Fibroblast of the aortic adventitia (primary cell): ENCODE data around the gene VPS35. TPM values are rescaled to one million over a fixed set of nuclear protein-coding genes. Genes with fewer than 3 reads are reported as not detected.

Source experiments
- DNase-seq: peaks from one replicate; pipeline ENCODE4 v3.0.0-alpha.2; 2010; ENCODE audit warnings: low read depth
- H3K4me3 ChIP-seq: 2 replicates; pipeline ENCODE4 v1.5.1; 2011; ENCODE audit warnings: low read depth, mild to moderate bottlenecking, control low read depth, low read length, moderate library complexity
- total RNA-seq: library from RNA; depleted of rRNA; stranded (reverse); fragments of >200 nt; gene quantifications from 2 replicates; pipeline ENCODE4 v1.2.3, GENCODE V29; 2012; ENCODE audit warnings: low replicate concordance
- TF ChIP-seq, protein P1 (sequence below): IDR thresholded peaks from 2 replicates; pipeline ENCODE4 v1.5.1; 2011; ENCODE audit warnings: mild to moderate bottlenecking, low read length, control low read depth, inconsistent platforms; ENCODE audit not compliant: insufficient read depth

The VPS35 gene
- total RNA-seq, 1 donor, result 154 TPM

DNA sequence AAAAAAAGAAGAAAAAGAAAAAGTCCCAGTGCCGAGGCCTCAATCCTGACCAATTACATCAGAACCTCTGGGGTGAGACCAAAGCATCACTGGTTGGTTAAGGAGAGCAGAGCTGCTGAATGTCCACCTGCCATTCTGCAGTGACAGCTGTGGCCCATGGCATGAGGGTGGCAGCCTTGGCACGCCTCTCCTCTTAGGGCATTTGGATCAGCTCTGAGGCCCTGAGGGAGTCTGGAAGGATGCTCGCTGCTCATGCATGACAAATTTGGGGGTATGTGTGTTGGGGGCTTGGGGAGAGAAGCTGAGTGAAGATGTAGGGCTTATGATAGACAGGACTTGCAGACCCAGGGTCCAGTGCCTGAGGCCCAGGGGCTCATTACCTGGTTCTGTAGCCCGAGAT, 32.9 kb upstream of the VPS35 start:
- DNase-seq, result no peak
- TF ChIP-seq, protein P1, sequence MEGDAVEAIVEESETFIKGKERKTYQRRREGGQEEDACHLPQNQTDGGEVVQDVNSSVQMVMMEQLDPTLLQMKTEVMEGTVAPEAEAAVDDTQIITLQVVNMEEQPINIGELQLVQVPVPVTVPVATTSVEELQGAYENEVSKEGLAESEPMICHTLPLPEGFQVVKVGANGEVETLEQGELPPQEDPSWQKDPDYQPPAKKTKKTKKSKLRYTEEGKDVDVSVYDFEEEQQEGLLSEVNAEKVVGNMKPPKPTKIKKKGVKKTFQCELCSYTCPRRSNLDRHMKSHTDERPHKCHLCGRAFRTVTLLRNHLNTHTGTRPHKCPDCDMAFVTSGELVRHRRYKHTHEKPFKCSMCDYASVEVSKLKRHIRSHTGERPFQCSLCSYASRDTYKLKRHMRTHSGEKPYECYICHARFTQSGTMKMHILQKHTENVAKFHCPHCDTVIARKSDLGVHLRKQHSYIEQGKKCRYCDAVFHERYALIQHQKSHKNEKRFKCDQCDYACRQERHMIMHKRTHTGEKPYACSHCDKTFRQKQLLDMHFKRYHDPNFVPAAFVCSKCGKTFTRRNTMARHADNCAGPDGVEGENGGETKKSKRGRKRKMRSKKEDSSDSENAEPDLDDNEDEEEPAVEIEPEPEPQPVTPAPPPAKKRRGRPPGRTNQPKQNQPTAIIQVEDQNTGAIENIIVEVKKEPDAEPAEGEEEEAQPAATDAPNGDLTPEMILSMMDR, result no peak

DNA sequence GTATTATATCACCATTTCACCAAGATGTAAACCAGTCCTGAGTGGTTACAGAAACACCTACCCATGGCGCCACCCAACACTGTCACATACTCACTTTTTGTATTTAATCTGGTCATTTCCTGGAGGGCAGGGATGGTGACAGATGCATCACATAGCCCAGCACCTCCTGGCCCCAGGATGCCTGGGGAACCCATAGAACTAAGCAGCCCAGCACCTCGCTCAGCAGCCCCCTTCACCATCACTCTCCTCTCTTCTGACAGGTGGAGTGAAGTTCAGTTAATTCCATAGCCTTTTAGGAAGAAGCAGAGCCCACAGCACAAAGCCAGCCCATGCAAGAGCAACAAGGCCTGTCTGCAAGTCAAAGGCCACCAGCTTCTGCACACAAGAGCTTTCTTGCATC, 31.6 kb upstream of the VPS35 start:
- no peak overlapping the region for H3K4me3 ChIP-seq
- TF ChIP-seq, protein P1, result no peak
- DNase-seq, result no peak

More for the DNA sequence above, 32.9 kb upstream of the VPS35 start:
- H3K4me3 ChIP-seq, result no peak overlapping the region

DNA sequence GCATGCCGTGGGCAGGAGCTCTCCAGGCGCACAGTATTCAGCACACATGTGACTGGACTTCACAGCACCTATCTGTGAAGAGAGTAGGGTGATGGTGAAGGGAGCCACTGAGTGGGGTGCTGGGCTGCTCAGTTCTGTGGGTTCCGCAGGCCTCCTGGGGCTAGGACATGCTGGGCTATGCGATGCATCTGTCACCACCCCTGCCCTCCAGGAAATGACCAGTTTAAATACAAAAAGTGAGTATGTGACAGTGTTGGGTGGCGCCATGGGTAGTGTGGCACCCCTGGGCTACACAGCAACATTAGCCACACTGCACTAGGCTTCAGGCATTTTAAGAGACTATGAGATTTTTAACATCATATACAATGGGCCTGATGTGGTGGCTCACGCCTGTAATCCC, 30.6 kb upstream of the VPS35 start:
- no peak overlapping the region for H3K4me3 ChIP-seq
- no peak for DNase-seq
- TF ChIP-seq, protein P1, result no peak

DNA sequence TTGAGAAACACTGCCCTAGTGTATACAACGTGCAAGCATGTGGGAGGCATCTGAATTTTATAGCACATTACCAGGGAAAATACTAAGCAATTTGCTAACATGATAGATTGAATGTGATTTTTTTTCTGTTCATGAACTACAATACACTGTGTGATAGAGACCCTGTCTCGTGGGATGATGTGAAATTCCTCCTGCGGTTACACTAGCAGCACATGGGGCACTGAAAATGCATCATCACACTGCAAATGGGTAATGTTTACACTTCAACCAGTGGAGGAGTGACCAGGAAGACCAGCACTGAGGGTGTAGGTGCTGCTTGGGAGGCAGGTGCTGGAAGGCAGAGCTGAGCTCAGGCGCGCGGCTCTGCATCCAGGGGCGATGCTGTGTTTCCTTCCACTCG, 29.2 kb upstream of the VPS35 start:
- no peak for DNase-seq
- no peak overlapping the region for H3K4me3 ChIP-seq
- TF ChIP-seq, protein P1, result no peak

DNA sequence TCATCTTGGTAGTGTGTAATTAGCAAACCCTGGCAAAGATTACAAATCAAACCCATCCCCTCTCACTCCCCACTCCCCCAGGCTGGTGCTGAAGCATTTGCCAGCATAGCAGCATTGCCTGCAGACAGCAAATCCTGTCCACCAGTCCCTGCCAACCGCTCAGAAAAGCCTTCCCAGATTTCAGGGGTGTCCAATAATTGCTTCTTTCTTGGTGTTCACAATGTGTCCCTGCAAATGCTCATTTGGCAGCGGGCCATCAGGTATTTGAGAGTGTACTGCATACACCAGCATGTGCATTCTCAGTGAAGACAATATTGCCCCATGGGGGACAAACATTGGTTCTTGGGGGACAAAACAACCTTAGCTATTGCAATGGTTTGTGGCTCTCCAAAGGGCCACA, 28.7 kb upstream of the VPS35 start:
- TF ChIP-seq, protein P1, result no peak
- no peak overlapping the region for H3K4me3 ChIP-seq
- no peak for DNase-seq

DNA sequence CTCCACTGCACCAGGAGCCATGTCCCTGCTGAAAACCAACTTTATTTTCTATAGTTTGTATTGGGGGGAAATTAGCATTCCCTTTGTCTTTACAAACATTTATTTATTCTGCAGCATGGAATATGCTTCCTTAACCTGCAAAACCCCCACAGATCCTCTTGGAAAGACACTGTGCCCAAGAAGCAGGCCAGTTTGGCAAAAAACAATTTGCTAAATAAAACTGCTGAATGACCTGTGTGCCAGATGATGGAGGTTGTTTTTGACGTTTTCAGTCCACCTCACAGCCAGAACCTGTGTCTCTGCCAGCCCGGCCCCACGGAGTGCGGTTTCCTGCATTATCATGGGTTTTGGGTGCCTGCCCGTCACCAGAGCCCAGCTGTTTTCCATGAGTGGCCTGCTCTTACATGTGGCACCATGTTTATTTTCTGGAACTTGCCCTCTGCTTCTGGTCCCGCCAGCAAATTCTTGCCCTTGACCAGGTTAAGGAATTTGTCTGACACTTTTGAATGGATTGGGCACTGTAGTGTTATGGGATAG, 26.9 kb upstream of the VPS35 start:
- DNase-seq, result no peak
- TF ChIP-seq, protein P1, result no peak
- no peak overlapping the region for H3K4me3 ChIP-seq
